ENCODE measurements around the gene CAMTA1.

The CAMTA1 gene

DNA sequence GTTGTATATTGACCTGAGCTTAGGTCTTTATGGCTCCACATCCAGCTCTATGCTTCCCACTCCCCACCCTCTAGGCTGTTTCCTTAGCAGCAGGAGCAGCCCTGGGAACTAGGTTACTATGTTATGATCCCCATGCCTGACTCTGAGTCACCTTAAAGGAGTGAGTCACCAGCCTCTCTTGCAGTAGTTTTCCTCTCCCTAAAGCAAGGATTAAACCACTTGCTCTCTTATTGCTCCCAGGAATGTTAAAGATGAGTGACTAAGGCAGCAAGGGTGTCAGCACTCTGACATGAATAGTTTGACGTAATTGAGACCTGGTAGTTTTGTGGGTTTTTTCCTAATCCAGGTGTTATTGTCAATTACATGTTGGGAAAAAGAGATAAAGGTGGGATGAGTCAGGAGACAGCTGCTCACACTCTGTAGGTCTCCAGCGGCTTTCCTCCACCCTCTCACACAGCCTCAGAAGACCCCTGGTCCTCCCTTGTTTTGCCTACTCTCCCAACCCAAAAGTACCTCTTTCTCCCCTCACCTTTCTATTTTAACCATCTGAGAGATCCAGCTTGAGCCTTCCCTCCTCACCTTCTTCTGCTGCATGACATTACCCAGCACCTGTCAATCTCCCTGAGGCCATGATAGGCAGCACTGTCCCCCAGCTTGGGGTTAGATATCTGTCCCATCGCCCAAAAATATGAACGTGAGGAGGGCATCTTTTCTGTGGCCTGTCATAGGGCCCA lies 616.7 kb downstream of the CAMTA1 start:
- Histone ChIP-seq H3K4me1 (no peaks in the 10 kb centered on the region), H3K36me3 (no peaks in the 10 kb centered on the region), H3K27ac (no peak overlapping the region), H4K20me1 (no peaks in the 10 kb centered on the region), H3K9ac (no peak overlapping the region), H3K27me3 (no peaks in the 10 kb centered on the region), H3K9me3 (peaks cover 9% of the 10 kb centered on the region; the same call in 1 of the 2 replicates), H3K4me3 (no peak overlapping the region), H3K4me2 (no peak overlapping the region)
- no peak for TF ChIP-seq Cebpa-rat (IDR thresholded peaks at IDR 0.05)

DNA sequence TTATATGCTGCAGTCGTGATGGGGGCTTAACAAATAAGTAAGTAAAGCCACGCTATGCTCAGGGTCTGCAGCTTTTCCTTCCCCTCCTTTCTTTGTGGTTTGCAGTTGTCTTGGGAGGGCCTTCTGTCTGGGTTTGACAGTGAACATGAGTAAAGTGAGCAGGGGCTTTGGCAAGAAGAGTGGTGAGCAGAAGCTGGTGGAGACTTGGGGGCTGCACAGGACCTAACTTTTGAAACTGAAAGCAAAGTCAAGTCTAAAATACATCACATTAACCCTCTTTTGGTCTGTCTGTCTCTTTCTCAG lies 617.2 kb downstream of the CAMTA1 start:
- H3K9me3 ChIP-seq: peaks cover 9% of the 10 kb centered on the region; the same call in 1 of the 2 replicates
- no peak for TF ChIP-seq Cebpa-rat (IDR thresholded peaks at IDR 0.05)
- no peaks in the 10 kb centered on the region for H4K20me1 ChIP-seq
- H3K4me3 ChIP-seq: no peak overlapping the region
- no peaks in the 10 kb centered on the region for H3K36me3 ChIP-seq
- no peaks in the 10 kb centered on the region for H3K4me1 ChIP-seq
- no peak overlapping the region for H3K9ac ChIP-seq
- H3K27me3 ChIP-seq: no peaks in the 10 kb centered on the region
- no peak overlapping the region for H3K4me2 ChIP-seq
- H3K27ac ChIP-seq: no peak overlapping the region

DNA sequence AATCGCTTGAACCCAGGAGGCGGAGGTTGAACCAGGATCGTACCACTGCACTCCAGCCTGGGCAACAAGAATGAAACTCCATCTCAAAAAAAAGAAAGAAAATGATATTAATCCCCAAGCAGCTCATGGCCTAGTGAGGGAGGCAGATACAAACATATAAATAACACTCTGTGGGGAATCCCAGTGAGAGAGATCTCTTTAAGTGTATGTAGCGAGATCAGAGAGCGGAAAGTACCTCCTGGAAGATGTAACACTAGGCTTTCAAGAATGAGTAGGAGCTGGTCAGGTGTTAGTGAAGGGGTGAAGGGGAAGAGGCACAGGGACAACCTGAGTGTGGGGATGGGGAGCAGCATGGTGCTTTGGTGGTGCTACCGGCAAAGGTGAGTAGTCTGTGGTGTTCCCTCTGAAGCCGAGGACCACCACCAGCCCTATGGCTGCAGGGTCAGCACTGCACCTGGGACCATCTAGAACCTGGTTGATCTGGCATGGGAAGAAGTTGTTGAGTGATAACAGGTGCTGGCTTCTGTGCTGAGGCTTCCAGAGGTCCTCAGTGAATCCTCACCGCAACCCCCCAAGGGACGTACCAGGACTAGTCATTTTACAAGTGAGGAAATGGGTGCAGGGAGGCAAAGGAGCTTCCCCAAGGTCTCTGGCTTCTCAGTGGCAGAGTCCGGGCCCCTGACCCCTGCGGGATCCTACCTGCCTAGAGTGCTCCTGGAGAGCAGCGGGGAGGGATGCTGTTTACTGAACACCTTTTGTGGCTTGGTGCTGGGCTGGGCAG lies 618.2 kb downstream of the CAMTA1 start:
- Histone ChIP-seq H3K4me2 (no peak overlapping the region), H3K9me3 (peaks cover 9% of the 10 kb centered on the region; the same call in 1 of the 2 replicates), H3K4me1 (no peaks in the 10 kb centered on the region), H3K27ac (no peak overlapping the region), H3K36me3 (no peaks in the 10 kb centered on the region), H3K4me3 (no peak overlapping the region), H3K9ac (no peak overlapping the region), H4K20me1 (no peaks in the 10 kb centered on the region), H3K27me3 (no peaks in the 10 kb centered on the region)
- TF ChIP-seq Cebpa-rat (IDR thresholded peaks at IDR 0.05): no peak

DNA sequence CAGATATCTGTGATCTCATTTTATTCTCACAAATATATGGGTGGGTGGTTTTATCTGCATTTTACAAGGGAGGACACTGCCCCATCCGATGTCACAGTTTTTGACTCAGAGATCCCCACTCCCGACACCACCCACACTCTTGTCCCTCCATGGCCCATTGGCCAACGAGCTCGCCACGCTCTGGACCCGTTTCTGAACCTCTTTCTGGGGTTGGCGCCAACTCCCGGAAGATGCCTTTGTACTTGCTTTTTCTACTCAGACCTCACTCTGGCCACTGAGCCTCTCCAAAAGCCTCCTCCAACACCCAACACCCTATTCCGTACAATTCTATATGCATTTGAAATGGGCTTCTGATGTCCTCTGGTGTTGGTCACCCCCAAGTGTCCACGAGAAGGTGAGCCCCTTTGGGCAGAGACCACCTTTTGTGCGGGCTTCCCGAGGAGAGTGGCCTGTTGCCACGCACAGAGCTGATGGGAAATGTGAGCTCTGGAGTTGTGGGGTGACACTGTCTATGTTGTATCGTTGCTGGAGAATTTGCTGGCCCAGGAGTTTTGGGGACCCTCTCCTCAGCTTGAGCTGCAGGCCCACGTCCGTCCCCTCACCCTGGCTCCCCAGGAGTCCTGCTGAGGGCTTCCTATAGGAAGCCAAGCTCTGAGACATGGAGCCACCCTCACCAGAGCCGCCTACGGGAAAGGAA lies 618.9 kb downstream of the CAMTA1 start:
- no peaks in the 10 kb centered on the region for H3K36me3 ChIP-seq
- H3K4me2 ChIP-seq: no peak overlapping the region
- TF ChIP-seq Cebpa-rat (IDR thresholded peaks at IDR 0.05): no peak
- H3K27ac ChIP-seq: no peak overlapping the region
- no peak overlapping the region for H3K9ac ChIP-seq
- H3K9me3 ChIP-seq: peaks cover 6% of the 10 kb centered on the region; the same call in 1 of the 2 replicates
- no peaks in the 10 kb centered on the region for H3K27me3 ChIP-seq
- H4K20me1 ChIP-seq: no peaks in the 10 kb centered on the region
- H3K4me3 ChIP-seq: no peak overlapping the region
- H3K4me1 ChIP-seq: no peaks in the 10 kb centered on the region

DNA sequence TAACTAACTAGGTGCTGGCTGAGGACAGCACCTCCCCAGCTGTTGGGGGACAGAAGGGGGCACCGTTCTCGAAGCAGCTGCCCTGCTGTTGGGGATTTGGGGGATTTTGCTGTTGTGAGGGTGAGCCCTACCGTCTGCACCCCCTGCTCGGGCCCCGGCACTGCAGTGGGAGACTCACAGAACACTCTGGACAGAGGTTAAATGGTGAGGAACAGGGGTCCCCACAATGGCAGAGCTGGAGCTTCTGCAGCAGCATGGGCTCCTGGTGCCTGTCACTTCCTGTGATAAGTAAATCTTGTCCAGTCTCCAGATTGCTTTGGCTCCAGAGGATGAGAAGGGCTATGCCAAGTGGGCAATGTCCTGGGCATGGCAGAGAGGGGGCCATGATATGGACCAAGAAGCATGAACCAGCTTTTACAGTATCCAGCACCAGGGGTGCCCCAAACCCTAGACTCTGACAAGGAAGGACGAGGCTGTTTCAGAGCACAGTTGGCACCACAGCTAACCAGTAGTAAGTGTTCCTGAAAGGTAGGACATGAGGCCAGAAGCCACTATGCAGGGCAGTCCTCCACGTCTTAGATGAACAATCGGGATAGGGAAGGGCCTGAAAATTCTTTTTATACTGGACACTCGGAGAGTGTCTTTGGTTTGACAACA lies 620.7 kb downstream of the CAMTA1 start:
- H3K4me2 ChIP-seq: no peak overlapping the region
- no peak overlapping the region for H3K27ac ChIP-seq
- H4K20me1 ChIP-seq: no peaks in the 10 kb centered on the region
- no peak overlapping the region for H3K4me3 ChIP-seq
- H3K9ac ChIP-seq: no peak overlapping the region
- TF ChIP-seq Cebpa-rat (IDR thresholded peaks at IDR 0.05): no peak
- no peaks in the 10 kb centered on the region for H3K9me3 ChIP-seq
- no peaks in the 10 kb centered on the region for H3K36me3 ChIP-seq
- no peaks in the 10 kb centered on the region for H3K4me1 ChIP-seq
- no peaks in the 10 kb centered on the region for H3K27me3 ChIP-seq

DNA sequence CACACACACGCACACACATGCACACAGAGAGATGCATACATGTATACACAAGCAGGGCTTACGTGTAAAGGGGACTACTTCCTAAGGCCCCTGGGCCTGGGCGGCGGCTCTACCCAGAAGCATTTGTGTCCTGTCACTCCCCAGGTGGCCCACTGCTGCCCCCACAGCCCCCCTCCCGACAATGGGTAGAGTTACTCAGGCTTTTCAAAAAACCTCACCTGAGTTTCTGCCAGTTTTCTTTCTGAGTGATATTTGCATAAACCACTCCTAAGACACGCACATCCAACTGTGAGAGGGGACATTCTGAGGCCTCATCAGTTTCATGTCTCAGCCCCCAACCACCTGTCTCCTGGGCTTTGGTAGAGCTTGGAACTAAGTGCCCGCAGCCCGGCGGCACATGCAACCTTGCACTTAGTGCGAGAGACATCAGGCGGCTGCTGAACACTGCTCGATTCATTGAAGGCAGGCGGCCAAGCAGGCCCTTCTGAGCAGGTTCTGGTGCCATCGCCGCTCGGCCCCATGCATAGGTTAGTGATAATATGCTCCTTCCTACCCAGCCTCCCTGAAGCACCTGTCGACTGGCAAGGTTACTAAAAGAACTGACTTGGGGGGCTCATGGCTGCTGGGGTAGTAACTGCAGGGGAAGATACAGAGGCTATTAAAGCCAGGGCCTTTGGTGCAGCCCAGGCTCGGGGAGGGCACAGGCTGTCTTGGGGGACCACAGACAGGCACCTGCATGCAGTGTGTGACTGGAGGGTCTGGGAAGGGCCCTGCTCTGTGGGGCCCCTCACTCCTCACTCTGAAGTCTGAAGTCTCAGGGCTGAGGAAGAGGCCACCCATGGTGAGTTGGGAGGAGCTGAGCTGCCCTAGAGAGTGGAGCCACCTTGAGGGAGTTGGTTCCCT lies 621.6 kb downstream of the CAMTA1 start:
- no peaks in the 10 kb centered on the region for H3K4me1 ChIP-seq
- H3K9me3 ChIP-seq: no peaks in the 10 kb centered on the region
- no peak overlapping the region for H3K4me3 ChIP-seq
- H4K20me1 ChIP-seq: no peaks in the 10 kb centered on the region
- no peaks in the 10 kb centered on the region for H3K36me3 ChIP-seq
- no peaks in the 10 kb centered on the region for H3K27me3 ChIP-seq
- no peak overlapping the region for H3K27ac ChIP-seq
- no peak for TF ChIP-seq Cebpa-rat (IDR thresholded peaks at IDR 0.05)
- H3K9ac ChIP-seq: no peak overlapping the region
- no peak overlapping the region for H3K4me2 ChIP-seq

DNA sequence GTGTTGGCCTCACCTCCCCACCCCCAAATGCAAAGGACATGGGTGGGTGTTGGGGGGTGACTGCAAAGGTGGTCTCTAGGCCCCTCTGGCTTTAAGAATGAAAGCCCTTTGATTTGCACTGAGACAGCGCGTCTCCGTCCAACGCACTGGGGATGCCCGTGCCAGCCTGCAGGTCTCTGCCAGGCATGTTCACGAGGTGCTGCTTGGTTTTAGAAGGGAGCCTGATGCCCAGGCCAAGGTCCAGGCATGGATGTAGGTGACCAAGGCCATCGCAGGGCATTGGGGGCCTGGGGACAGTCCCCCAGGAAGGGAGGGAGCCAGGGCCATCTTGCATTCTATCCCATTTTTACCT lies 622.3 kb downstream of the CAMTA1 start:
- H3K27me3 ChIP-seq: no peaks in the 10 kb centered on the region
- H3K4me1 ChIP-seq: no peaks in the 10 kb centered on the region
- H3K36me3 ChIP-seq: no peaks in the 10 kb centered on the region
- H4K20me1 ChIP-seq: no peaks in the 10 kb centered on the region
- H3K4me2 ChIP-seq: no peak overlapping the region
- H3K4me3 ChIP-seq: no peak overlapping the region
- H3K9ac ChIP-seq: no peak overlapping the region
- no peak overlapping the region for H3K27ac ChIP-seq
- no peaks in the 10 kb centered on the region for H3K9me3 ChIP-seq
- no peak for TF ChIP-seq Cebpa-rat (IDR thresholded peaks at IDR 0.05)

DNA sequence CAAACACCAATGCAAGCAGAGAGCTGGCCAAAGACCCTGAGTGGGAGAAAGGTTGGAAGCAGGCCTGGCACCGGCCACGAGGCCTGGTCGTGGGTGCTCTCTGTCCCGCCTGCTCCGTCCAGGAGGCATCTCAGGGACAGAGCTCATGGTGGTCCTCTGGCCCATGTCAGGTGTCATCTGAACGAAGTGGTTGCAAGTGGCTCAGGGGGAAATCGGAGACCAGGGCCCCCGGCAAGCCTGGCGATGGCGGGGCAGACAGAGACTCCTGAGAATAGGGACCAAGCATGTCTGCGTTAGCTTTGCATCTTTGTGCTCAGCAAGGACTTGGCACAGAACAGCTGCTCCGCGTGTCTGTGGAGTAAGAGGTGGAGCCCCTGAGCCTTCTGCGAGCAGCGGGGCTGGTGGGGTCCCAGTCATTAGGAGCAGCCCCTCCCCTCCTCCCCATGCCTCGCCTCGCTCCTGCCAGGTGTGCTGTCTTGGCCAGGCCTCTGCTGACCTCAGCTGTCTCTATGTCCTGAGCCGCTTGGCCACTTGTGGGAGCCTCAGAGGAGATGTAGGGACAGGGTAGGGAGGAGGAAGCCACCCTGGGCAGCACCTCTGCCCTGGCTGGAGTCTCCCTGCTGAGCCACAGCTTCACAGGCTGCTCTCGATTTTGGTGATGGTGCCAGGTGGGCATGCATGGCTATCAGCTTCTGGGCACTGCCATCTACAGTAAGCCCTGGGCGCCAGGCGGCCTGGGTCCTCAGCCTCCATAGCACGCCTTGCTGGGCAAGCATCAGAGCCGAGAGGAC lies 622.9 kb downstream of the CAMTA1 start:
- no peaks in the 10 kb centered on the region for H3K9me3 ChIP-seq
- H3K4me3 ChIP-seq: no peak overlapping the region
- H3K9ac ChIP-seq: no peak overlapping the region
- TF ChIP-seq Cebpa-rat (IDR thresholded peaks at IDR 0.05): no peak
- no peaks in the 10 kb centered on the region for H3K4me1 ChIP-seq
- H3K27ac ChIP-seq: no peak overlapping the region
- no peaks in the 10 kb centered on the region for H3K36me3 ChIP-seq
- H4K20me1 ChIP-seq: no peaks in the 10 kb centered on the region
- no peaks in the 10 kb centered on the region for H3K27me3 ChIP-seq
- no peak overlapping the region for H3K4me2 ChIP-seq
